ENCODE data around the gene STIP1. TPM values are rescaled to one million over a fixed set of nuclear protein-coding genes. Genes with fewer than 3 reads are reported as not detected.

The STIP1 gene
- total RNA-seq, 2 donors from 2014 or later, result 95.5 to 232 TPM

DNA sequence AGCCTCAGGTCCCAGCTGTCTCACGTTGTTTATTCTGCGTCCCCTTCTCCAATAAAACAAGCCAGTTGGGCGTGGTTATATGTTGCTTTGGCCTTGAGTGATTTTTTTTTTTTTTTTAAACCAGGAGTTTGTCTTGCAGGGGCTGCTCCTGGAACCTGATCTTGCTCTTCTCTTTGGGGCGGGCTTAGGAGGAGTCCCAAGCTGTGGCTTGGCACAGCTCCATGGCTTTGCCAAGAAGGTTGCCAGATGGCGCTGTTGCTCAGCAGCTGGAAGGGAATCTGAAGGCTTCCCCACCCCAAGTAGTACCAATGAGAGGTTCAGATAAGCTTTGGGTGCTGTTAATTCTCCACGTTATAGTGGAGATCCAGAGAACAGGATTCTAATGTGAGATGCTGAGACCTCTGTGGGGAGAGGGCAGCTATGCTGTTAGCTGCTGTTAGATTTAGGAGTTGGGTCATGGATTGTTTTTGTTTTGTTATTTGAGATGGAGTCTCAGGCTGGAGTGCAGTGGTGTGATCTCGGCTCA, 18.6 kb downstream of the STIP1 start:
- H3K9me3 ChIP-seq, result no peaks in the 10 kb centered on the region
- no peak overlapping the region for H3K9ac ChIP-seq (ENCODE audit: low read depth in 2 of 2, low read length in 2 of 2)
- intact Hi-C loops (cut with DNase I), result loop anchor here (5.0 kb wide), 1 partner anchor 98 kb away; the partner anchor contains the start of gene CATSPERZ
- no peaks in the 10 kb centered on the region for H3K27me3 ChIP-seq
- H3K36me3 ChIP-seq, result peaks cover 27% of the 10 kb centered on the region
- H3K4me1 ChIP-seq, result peaks cover 17% of the 10 kb centered on the region
- no peak overlapping the region for H3K4me3 ChIP-seq
- TF ChIP-seq, protein P1, sequence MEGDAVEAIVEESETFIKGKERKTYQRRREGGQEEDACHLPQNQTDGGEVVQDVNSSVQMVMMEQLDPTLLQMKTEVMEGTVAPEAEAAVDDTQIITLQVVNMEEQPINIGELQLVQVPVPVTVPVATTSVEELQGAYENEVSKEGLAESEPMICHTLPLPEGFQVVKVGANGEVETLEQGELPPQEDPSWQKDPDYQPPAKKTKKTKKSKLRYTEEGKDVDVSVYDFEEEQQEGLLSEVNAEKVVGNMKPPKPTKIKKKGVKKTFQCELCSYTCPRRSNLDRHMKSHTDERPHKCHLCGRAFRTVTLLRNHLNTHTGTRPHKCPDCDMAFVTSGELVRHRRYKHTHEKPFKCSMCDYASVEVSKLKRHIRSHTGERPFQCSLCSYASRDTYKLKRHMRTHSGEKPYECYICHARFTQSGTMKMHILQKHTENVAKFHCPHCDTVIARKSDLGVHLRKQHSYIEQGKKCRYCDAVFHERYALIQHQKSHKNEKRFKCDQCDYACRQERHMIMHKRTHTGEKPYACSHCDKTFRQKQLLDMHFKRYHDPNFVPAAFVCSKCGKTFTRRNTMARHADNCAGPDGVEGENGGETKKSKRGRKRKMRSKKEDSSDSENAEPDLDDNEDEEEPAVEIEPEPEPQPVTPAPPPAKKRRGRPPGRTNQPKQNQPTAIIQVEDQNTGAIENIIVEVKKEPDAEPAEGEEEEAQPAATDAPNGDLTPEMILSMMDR (IDR thresholded peaks at IDR 0.05), result peak; percentile 74
- DNase-seq, result peak; percentile 92
- peak overlapping the region; percentile 85 for H3K27ac ChIP-seq

GRCh38 chr11:64206457-64207255, 20.7 kb downstream of the STIP1 start, which contains the start of gene FERMT3:
TSS of gene FERMT3 (plus strand) at chr11:64206721. CDS start at chr11:64207365, 644 bp downstream.
- Histone ChIP-seq H3K9me3 (no peaks in the 10 kb centered on the region), H3K36me3 (peaks cover 19% of the 10 kb centered on the region), H3K4me3 (peak within 1 kb of the TSS; percentile 49), H3K27ac (peak within 1 kb of the TSS; percentile 85), H3K4me1 (peaks cover 17% of the 10 kb centered on the region), H3K27me3 (no peaks in the 10 kb centered on the region), H3K9ac (ENCODE audit: low read depth in 2 of 2, low read length in 2 of 2) (peak within 1 kb of the TSS; percentile 76 to 97)
- peak; percentile 83 for DNase-seq
- intact Hi-C loops (cut with DNase I), result no loop called here
- TF ChIP-seq, protein P1 (IDR thresholded peaks at IDR 0.05), result no peak

DNA sequence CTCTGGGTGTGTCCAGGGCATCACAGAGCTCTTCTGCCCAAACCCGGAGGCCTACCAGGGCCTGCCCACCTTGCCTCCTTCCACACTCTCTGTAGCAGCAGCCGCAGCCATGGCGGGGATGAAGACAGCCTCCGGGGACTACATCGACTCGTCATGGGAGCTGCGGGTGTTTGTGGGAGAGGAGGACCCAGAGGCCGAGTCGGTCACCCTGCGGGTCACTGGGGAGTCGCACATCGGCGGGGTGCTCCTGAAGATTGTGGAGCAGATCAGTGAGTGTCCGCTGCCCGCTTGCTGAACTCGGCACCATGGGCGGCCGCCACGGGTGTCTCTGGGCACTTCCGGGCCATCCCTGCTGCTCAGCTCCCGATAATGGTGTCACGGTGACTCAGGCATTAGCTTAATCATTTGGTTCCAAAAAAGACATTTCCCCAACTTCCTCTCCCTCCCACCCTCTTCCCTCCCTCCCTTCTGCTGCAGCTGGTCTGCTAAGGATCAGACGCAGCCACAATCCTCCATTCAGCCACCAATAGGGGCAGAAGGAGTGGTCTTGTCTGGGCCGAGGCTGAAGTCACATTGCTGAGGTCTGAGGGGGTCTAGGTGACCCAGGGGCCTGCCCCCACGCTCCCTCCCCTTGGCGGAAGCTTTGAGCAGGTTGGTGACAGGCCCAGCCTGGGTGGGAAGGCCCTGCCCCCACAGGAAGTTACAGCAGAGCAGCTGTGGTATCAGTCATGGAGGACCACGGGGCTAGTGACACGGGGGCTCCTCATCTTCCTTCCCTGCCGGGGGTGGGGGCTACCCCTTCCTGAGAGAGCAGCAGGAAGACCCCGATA, 21.5 kb downstream of the STIP1 start:
- Histone ChIP-seq H3K9me3 (no peaks in the 10 kb centered on the region), H3K4me1 (peaks cover 17% of the 10 kb centered on the region), H3K27ac (peak overlapping the region; percentile 85), H3K27me3 (no peaks in the 10 kb centered on the region), H3K36me3 (peaks cover 16% of the 10 kb centered on the region), H3K9ac (ENCODE audit: low read depth in 2 of 2, low read length in 2 of 2) (peak overlapping the region; percentile 76 to 97), H3K4me3 (peak overlapping the region; percentile 49)
- peak; percentile 57 for DNase-seq
- TF ChIP-seq, protein P1 (IDR thresholded peaks at IDR 0.05), result no peak
- intact Hi-C loops (cut with DNase I), result no loop called here

DNA sequence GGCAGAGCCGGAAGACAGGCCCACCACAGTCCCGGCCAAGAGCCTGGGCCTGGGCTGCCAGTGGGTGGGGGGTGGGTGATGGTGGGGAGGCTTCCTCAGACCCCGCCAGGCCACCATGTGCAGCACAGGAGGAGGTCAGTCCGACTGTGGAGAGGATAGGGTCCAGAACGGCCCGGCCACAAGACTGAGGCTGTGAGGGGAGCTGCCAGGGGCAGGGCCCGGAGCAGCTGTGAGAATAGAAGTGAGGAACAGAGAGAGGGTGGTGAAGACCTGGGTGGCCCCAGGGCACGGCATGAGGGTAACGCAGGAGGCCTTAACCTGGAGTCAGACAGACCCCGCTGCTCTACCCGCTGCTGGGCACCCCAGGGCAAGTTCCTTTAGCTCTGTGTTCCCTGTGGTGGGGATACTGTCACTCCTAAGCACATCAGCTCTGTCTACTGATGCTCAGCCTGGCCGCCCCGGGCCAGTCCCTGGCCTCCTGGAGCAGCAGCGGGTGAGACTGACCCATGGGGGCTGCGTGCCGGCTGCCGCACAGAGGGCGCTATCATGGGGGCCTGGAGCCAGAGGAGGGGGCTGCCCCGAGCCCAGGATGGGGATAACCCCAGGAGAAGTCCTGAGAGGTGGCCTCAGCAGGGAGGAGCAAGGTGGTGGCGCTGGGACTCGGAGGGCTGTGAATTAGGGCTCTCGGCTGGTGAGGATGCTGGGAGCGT, 22.3 kb downstream of the STIP1 start:
- intact Hi-C loops (cut with DNase I), result no loop called here
- no peaks in the 10 kb centered on the region for H3K9me3 ChIP-seq
- TF ChIP-seq, protein P1 (IDR thresholded peaks at IDR 0.05), result no peak
- peaks cover 8% of the 10 kb centered on the region for H3K36me3 ChIP-seq
- H3K4me1 ChIP-seq, result peaks cover 17% of the 10 kb centered on the region
- peak overlapping the region; percentile 49 for H3K4me3 ChIP-seq
- no peak for DNase-seq
- H3K27me3 ChIP-seq, result no peaks in the 10 kb centered on the region
- peak overlapping the region; percentile 85 for H3K27ac ChIP-seq
- peak overlapping the region; percentile 53 to 76 for H3K9ac ChIP-seq (ENCODE audit: low read depth in 2 of 2, low read length in 2 of 2)

All from colonic mucosa (tissue), 4 donors.